Measurements from ENCODE around the gene NAGS.
A peak's percentile ranks its signal among the peaks of the same experiment; 100 is the strongest.
"Not testable (repeated sequence)": the region's sequence is repeated elsewhere in the genome, so short reads cannot be mapped to it uniquely, and the experiment has no call there.

NAGS gene

GRCh38 chr17:43962479-43962878 is 41.9 kb upstream of the NAGS start:
- Histone ChIP-seq H3K27ac (no peak overlapping the region), H2AFZ (no peak overlapping the region), H3K4me2 (ENCODE audit: low read length) (no peak overlapping the region), H3K4me3 (ENCODE audit: low read depth, low read length) (no peak overlapping the region), H3K36me3 (ENCODE audit: control insufficient read depth, insufficient read depth, low read length) (no peaks in the 10 kb centered on the region), H3K79me2 (no peaks in the 10 kb centered on the region), H3K4me1 (peaks cover 6% of the 10 kb centered on the region), H3K9me3 (ENCODE audit: control insufficient read depth, low read length) (no peaks in the 10 kb centered on the region), H3K9ac (no peak overlapping the region), H3K27me3 (ENCODE audit: control insufficient read depth, insufficient read depth, low read length) (no peaks in the 10 kb centered on the region)
- no peak for TF ChIP-seq CTCF (IDR thresholded peaks at IDR 0.05)

GRCh38 chr17:43966276-43966675 is 38.1 kb upstream of the NAGS start:
- no peak for TF ChIP-seq CTCF (IDR thresholded peaks at IDR 0.05)
- Histone ChIP-seq H3K27ac (no peak overlapping the region), H3K4me2 (ENCODE audit: low read length) (no peak overlapping the region), H3K4me1 (peaks cover 6% of the 10 kb centered on the region), H3K36me3 (ENCODE audit: control insufficient read depth, insufficient read depth, low read length) (no peaks in the 10 kb centered on the region), H3K27me3 (ENCODE audit: control insufficient read depth, insufficient read depth, low read length) (no peaks in the 10 kb centered on the region), H3K79me2 (no peaks in the 10 kb centered on the region), H3K4me3 (ENCODE audit: low read depth, low read length) (no peak overlapping the region), H3K9me3 (ENCODE audit: control insufficient read depth, low read length) (no peaks in the 10 kb centered on the region), H3K9ac (no peak overlapping the region), H2AFZ (no peak overlapping the region)

- H3K9me3 ChIP-seq (ENCODE audit: control insufficient read depth, low read length): no peaks in the 10 kb centered on the region
- peak overlapping the region; percentile 46 for H2AFZ ChIP-seq
- no peak overlapping the region for H3K4me2 ChIP-seq (ENCODE audit: low read length)
- H3K79me2 ChIP-seq: no peaks in the 10 kb centered on the region
- H3K27ac ChIP-seq: no peak overlapping the region
- peaks cover 6% of the 10 kb centered on the region for H3K4me1 ChIP-seq
- no peaks in the 10 kb centered on the region for H3K27me3 ChIP-seq (ENCODE audit: control insufficient read depth, insufficient read depth, low read length)
- TF ChIP-seq CTCF (IDR thresholded peaks at IDR 0.05): no peak
- H3K9ac ChIP-seq: no peak overlapping the region
- no peaks in the 10 kb centered on the region for H3K36me3 ChIP-seq (ENCODE audit: control insufficient read depth, insufficient read depth, low read length)
- H3K4me3 ChIP-seq (ENCODE audit: low read depth, low read length): no peak overlapping the region
Measured at GRCh38 chr17:43967251-43967875, 37.1 kb upstream of the NAGS start.

GRCh38 chr17:43970366-43970765 is 34.1 kb upstream of the NAGS start:
- H3K36me3 ChIP-seq (ENCODE audit: control insufficient read depth, insufficient read depth, low read length): no peaks in the 10 kb centered on the region
- TF ChIP-seq CTCF (IDR thresholded peaks at IDR 0.05): no peak
- no peak overlapping the region for H3K4me2 ChIP-seq (ENCODE audit: low read length)

GRCh38 chr17:43971436-43971835 is 33.0 kb upstream of the NAGS start:
- not testable (repeated sequence) for H3K36me3 ChIP-seq (ENCODE audit: control insufficient read depth, insufficient read depth, low read length); H3K4me2 ChIP-seq (ENCODE audit: low read length); H3K79me2 ChIP-seq

More at GRCh38 chr17:43970366-43970765, 34.1 kb upstream of the NAGS start:
- no peak overlapping the region for H2AFZ ChIP-seq
- H3K9me3 ChIP-seq (ENCODE audit: control insufficient read depth, low read length): no peaks in the 10 kb centered on the region
- no peak overlapping the region for H3K9ac ChIP-seq
- no peak overlapping the region for H3K4me3 ChIP-seq (ENCODE audit: low read depth, low read length)
- no peaks in the 10 kb centered on the region for H3K27me3 ChIP-seq (ENCODE audit: control insufficient read depth, insufficient read depth, low read length)
- H3K4me1 ChIP-seq: peaks cover 6% of the 10 kb centered on the region
- H3K79me2 ChIP-seq: no peaks in the 10 kb centered on the region
- no peak overlapping the region for H3K27ac ChIP-seq

GRCh38 chr17:43972444-43973212 is 31.8 kb upstream of the NAGS start:
- not testable (repeated sequence) for H2AFZ ChIP-seq; H3K36me3 ChIP-seq (ENCODE audit: control insufficient read depth, insufficient read depth, low read length); H3K4me1 ChIP-seq; H3K27me3 ChIP-seq (ENCODE audit: control insufficient read depth, insufficient read depth, low read length); H3K4me2 ChIP-seq (ENCODE audit: low read length); H3K9ac ChIP-seq; H3K9me3 ChIP-seq (ENCODE audit: control insufficient read depth, low read length); H3K4me3 ChIP-seq (ENCODE audit: low read depth, low read length); H3K79me2 ChIP-seq; H3K27ac ChIP-seq

More at GRCh38 chr17:43971436-43971835, 33.0 kb upstream of the NAGS start:
- not testable (repeated sequence) for H3K27me3 ChIP-seq (ENCODE audit: control insufficient read depth, insufficient read depth, low read length); H3K27ac ChIP-seq; H3K9me3 ChIP-seq (ENCODE audit: control insufficient read depth, low read length); H2AFZ ChIP-seq; H3K9ac ChIP-seq; H3K4me3 ChIP-seq (ENCODE audit: low read depth, low read length); H3K4me1 ChIP-seq
